IMR-90 (cell line): Measurements from ENCODE around the gene BCAP31. TPM values are rescaled to one million over a fixed set of nuclear protein-coding genes. Genes with fewer than 3 reads are reported as not detected.
"Not testable (repeated sequence)": the region's sequence is repeated elsewhere in the genome, so short reads cannot be mapped to it uniquely, and the experiment has no call there.

ENCODE experiments used
- ATAC-seq: fragments of 200-7000 bp; cut with Tn5 transposase; 2 replicates; pipeline ENCODE4 v1.9.1; 2020; ENCODE audit warnings: low read depth, mild to moderate bottlenecking, moderate library complexity
- BruUV-seq: library from RNA; stranded (reverse); fragments of 400-500 nt; replicated peaks from 2 replicates; lab custom pipeline; 2021; lab: Mats Ljungman, UMichigan
- CTCF ChIA-PET: fragments of 300-600 bp; formaldehyde crosslinking; extraction: SDS; loops from one replicate; lab custom pipeline; 2021; ENCODE audit warnings: antibody characterized with exemption; lab: Yijun Ruan, JAX
- POLR2A ChIA-PET: fragments of 300-600 bp; sonication (Branson Sonifier 250); formaldehyde crosslinking; loops from one replicate; lab custom pipeline; 2022; ENCODE audit warnings: antibody characterized with exemption; ENCODE audit not compliant: unreplicated experiment; lab: Charles Lee
- DNase-seq: peaks from one replicate; pipeline ENCODE4 v3.0.0; 2013
- H2AFZ ChIP-seq: replicated peaks from 2 replicates; pipeline ENCODE3; 2013; ENCODE audit warnings: low read length, mild to moderate bottlenecking; ENCODE audit not compliant: poor library complexity
- H2AK5ac ChIP-seq: 2 replicates; pipeline ENCODE4 v1.6.1; 2013; ENCODE audit warnings: low read depth, low read length, inconsistent platforms
- H2AK9ac ChIP-seq: replicated peaks from 2 replicates; pipeline ENCODE3; 2013; ENCODE audit warnings: mild to moderate bottlenecking, low read depth, low read length, moderate library complexity; ENCODE audit not compliant: poor library complexity
- H2BK120ac ChIP-seq: 2 replicates; pipeline ENCODE4 v1.6.1; 2013; ENCODE audit warnings: low read depth, low read length, inconsistent platforms
- H2BK15ac ChIP-seq: 3 replicates; pipeline ENCODE4 v1.6.1; 2013; ENCODE audit warnings: low read depth, low read length, inconsistent platforms
- H2BK20ac ChIP-seq: 2 replicates; pipeline ENCODE4 v1.6.1; 2013; ENCODE audit warnings: low read depth, mild to moderate bottlenecking, inconsistent platforms, low read length, moderate library complexity
- H2BK5ac ChIP-seq: 2 replicates; pipeline ENCODE4 v1.6.1; 2013; ENCODE audit warnings: mild to moderate bottlenecking, low read depth, low read length, inconsistent platforms; ENCODE audit not compliant: poor library complexity, severe bottlenecking
- H3K14ac ChIP-seq: replicated peaks from 2 replicates; pipeline ENCODE4 v1.6.1; 2013; ENCODE audit warnings: low read depth, low read length, inconsistent platforms
- H3K18ac ChIP-seq: 2 replicates; pipeline ENCODE4 v1.6.1; 2013; ENCODE audit warnings: low read depth, low read length, control low read depth
- H3K23ac ChIP-seq: 2 replicates; pipeline ENCODE4 v1.6.1; 2013; ENCODE audit warnings: low read depth, low read length, inconsistent platforms
- H3K27ac ChIP-seq: 2 replicates; pipeline ENCODE4 v1.5.1; 2013; ENCODE audit warnings: mild to moderate bottlenecking, control low read depth, low read length; ENCODE audit not compliant: insufficient read depth
- H3K27me3 ChIP-seq: 2 replicates; pipeline ENCODE4 v1.6.1; 2013; ENCODE audit warnings: low read length; ENCODE audit not compliant: control insufficient read depth, insufficient read depth
- H3K36me3 ChIP-seq: 2 replicates; pipeline ENCODE4 v1.6.1; 2013; ENCODE audit warnings: low read length, mixed read lengths; ENCODE audit not compliant: control insufficient read depth, insufficient read depth
- H3K4ac ChIP-seq: 2 replicates; pipeline ENCODE4 v1.6.1; 2013; ENCODE audit warnings: low read depth, low read length, inconsistent platforms
- H3K4me1 ChIP-seq: 2 replicates; pipeline ENCODE4 v1.6.1; 2013; ENCODE audit warnings: low read length, mixed read lengths; ENCODE audit not compliant: control insufficient read depth, insufficient read depth
- H3K4me2 ChIP-seq: 2 replicates; pipeline ENCODE4 v1.6.1; 2013; ENCODE audit warnings: low read depth, mild to moderate bottlenecking, control low read depth, low read length, moderate library complexity
- H3K4me3 ChIP-seq: 2 replicates; pipeline ENCODE4 v1.5.1; 2013; ENCODE audit warnings: low read depth, mild to moderate bottlenecking, control low read depth, low read length, moderate library complexity; ENCODE audit not compliant: insufficient read depth
- H3K56ac ChIP-seq: 2 replicates; pipeline ENCODE4 v1.6.1; 2013; ENCODE audit warnings: low read length, inconsistent platforms; ENCODE audit not compliant: insufficient read depth; ENCODE audit errors: extremely low read depth
- H3K79me1 ChIP-seq, 2 experiments: 2 replicates each; pipeline ENCODE4 v1.6.1; 2013; ENCODE audit warnings: low read length in 2 of 2, inconsistent platforms in 1 of 2, low read depth in 1 of 2
- H3K9ac ChIP-seq: 2 replicates; pipeline ENCODE4 v1.6.1; 2013; ENCODE audit warnings: low read depth, low read length, control low read depth
- H3K9me1 ChIP-seq: 2 replicates; pipeline ENCODE4 v1.6.1; 2013; ENCODE audit warnings: low read length, inconsistent platforms; ENCODE audit not compliant: insufficient read depth
- H3K9me3 ChIP-seq: 2 replicates; pipeline ENCODE4 v1.6.1; 2013; ENCODE audit warnings: low read length; ENCODE audit not compliant: control insufficient read depth, insufficient read depth
- H4K20me1 ChIP-seq: 2 replicates; pipeline ENCODE4 v1.6.1; 2013; ENCODE audit warnings: low read length, inconsistent platforms; ENCODE audit not compliant: insufficient read depth
- H4K5ac ChIP-seq: 2 replicates; pipeline ENCODE4 v1.6.1; 2013; ENCODE audit warnings: mild to moderate bottlenecking, low read depth, low read length, control low read depth
- H4K8ac ChIP-seq, 2 experiments: 2 replicates each; pipeline ENCODE4 v1.6.1; 2013; ENCODE audit warnings: low read depth in 2 of 2, low read length in 2 of 2, control low read depth in 1 of 2, inconsistent platforms in 1 of 2
- H4K91ac ChIP-seq: 2 replicates; pipeline ENCODE4 v1.6.1; 2013; ENCODE audit warnings: low read depth, low read length, inconsistent platforms; ENCODE audit not compliant: insufficient read depth
- WGBS, 2 experiments: methylation state at CpG; one replicate each; pipeline versions ENCODE4 v1.1.5 to v1.1.7; 2013; ENCODE audit warnings: missing lambda C conversion rate in 2 of 2; ENCODE audit not compliant: insufficient read length in 1 of 2; ENCODE audit errors: extremely low coverage in 2 of 2; 5-methylcytosine and 5-hydroxymethylcytosine counted together
- dilution Hi-C: fragments of 300-500 bp; cut with HindIII; formaldehyde crosslinking; loops from one replicate; pipeline ENCODE4 v1.14.3; 2018; ENCODE audit warnings: low sequenced_read_pairs; ENCODE audit not compliant: unreplicated experiment
- in situ Hi-C: fragments of 300-500 bp; cut with MboI; formaldehyde crosslinking; loops from 3 replicates; pipeline ENCODE4 v1.14.3; 2019; ENCODE audit warnings: low sequenced_read_pairs, inconsistent platforms, mixed read lengths
- intact Hi-C: fragments of 100-400 bp; cut with micrococcal nuclease; formaldehyde crosslinking; loops from 2 replicates; pipeline ENCODE4 v1.10.0; 2022
- polyA plus RNA-seq, 3 experiments: library from polyadenylated mRNA; depleted of rRNA; stranded (reverse); fragments of >200 nt; gene quantifications; 2 replicates each; pipeline ENCODE4 v1.2.3, GENCODE V29; 2012; ENCODE audit warnings: low replicate concordance in 1 of 3
- total RNA-seq: library from RNA; depleted of rRNA; stranded (reverse); fragments of >200 nt; gene quantifications from 2 replicates; pipeline ENCODE4 v1.2.3, GENCODE V29; 2012

BCAP31 gene
- total and polyA plus RNA-seq, 2 of the 4 experiments (the other 2 are of a cell fraction): 125 to 244 TPM

GRCh38 chrX:153742796-153743467 is 18.7 kb upstream of the BCAP31 start:
- H3K4me3 ChIP-seq, DNase-seq, H3K4ac ChIP-seq, H4K20me1 ChIP-seq, H3K14ac ChIP-seq, dilution Hi-C loops, H3K79me1 ChIP-seq, H2AK9ac ChIP-seq, CTCF ChIA-PET, H4K5ac ChIP-seq, ATAC-seq, intact Hi-C loops, H4K8ac ChIP-seq, H2BK20ac ChIP-seq, H3K9ac ChIP-seq, H2BK120ac ChIP-seq, H3K4me2 ChIP-seq, H3K23ac ChIP-seq, H3K9me1 ChIP-seq, H4K91ac ChIP-seq, H3K27ac ChIP-seq, POLR2A ChIA-PET, H2AK5ac ChIP-seq, H3K18ac ChIP-seq, H2BK15ac ChIP-seq, H2AFZ ChIP-seq, H3K36me3 ChIP-seq, H3K56ac ChIP-seq, in situ Hi-C loops, H3K4me1 ChIP-seq, H3K27me3 ChIP-seq, BruUV-seq, H3K9me3 ChIP-seq, H2BK5ac ChIP-seq: not testable (repeated sequence)
- no CpG with 5 or more reads among the region's 32 CpGs for WGBS, 2 experiments

- H3K23ac ChIP-seq, H4K8ac ChIP-seq, H2BK20ac ChIP-seq, H3K9ac ChIP-seq, H3K18ac ChIP-seq, H3K27ac ChIP-seq, H3K14ac ChIP-seq, H3K9me3 ChIP-seq, H3K4me3 ChIP-seq, DNase-seq, H2AFZ ChIP-seq, H3K36me3 ChIP-seq, H3K56ac ChIP-seq, BruUV-seq, H4K91ac ChIP-seq, H4K20me1 ChIP-seq, intact Hi-C loops, H2AK9ac ChIP-seq, CTCF ChIA-PET, H3K4me2 ChIP-seq, H3K27me3 ChIP-seq, H2BK15ac ChIP-seq, H2AK5ac ChIP-seq, dilution Hi-C loops, H3K79me1 ChIP-seq, H4K5ac ChIP-seq, H3K4me1 ChIP-seq, ATAC-seq, POLR2A ChIA-PET, in situ Hi-C loops, H3K9me1 ChIP-seq, H2BK5ac ChIP-seq, H2BK120ac ChIP-seq, H3K4ac ChIP-seq: not testable (repeated sequence)
- 89% methylated on average over 7 of the region's 14 CpGs; no CpG with 5 or more reads in 1 of the 2 experiments for WGBS, 2 experiments
Observed at GRCh38 chrX:153742111-153742510, 17.9 kb upstream of the BCAP31 start.
